Sigmoid colon (tissue), 7 donors: ENCODE results near the gene SREK1. TPM values are rescaled to one million over a fixed set of nuclear protein-coding genes. Genes with fewer than 3 reads are reported as not detected.
"Not testable (repeated sequence)": the region's sequence is repeated elsewhere in the genome, so short reads cannot be mapped to it uniquely, and the experiment has no call there.

ENCODE experiments used
- DNase-seq: peaks from one replicate; pipeline ENCODE4 v3.0.0-alpha.2; 2019
- H3K27ac ChIP-seq, 4 donors: fragments of 200-600 bp; sonication (generic); one replicate each; pipeline ENCODE4 v1.5.1; 2016 to 2019; ENCODE audit warnings: mild to moderate bottlenecking in 1 of 4
- H3K27me3 ChIP-seq, 3 donors: fragments of 200-600 bp; sonication (generic); one replicate each; pipeline ENCODE4 v1.5.1; 2019; ENCODE audit warnings: mild to moderate bottlenecking in 1 of 3
- H3K36me3 ChIP-seq, 4 donors: fragments of 200-600 bp; sonication (generic); one replicate each; pipeline ENCODE4 v1.5.1; 2016 to 2019
- H3K4me1 ChIP-seq, 4 donors: fragments of 200-600 bp; sonication (generic); one replicate each; pipeline ENCODE4 v1.5.1; 2017 to 2019
- H3K4me3 ChIP-seq, 4 donors: fragments of 200-600 bp; sonication (generic); one replicate each; pipeline ENCODE4 v1.5.1; 2017 to 2019; ENCODE audit warnings: mild to moderate bottlenecking in 2 of 4, moderate library complexity in 1 of 4
- H3K9me3 ChIP-seq, 4 donors: fragments of 200-600 bp in 3 of 4; sonication (generic) in 3 of 4; one replicate each; pipeline versions ENCODE4 v1.5.1 to v1.6.1; 2013 to 2019
- EP300 ChIP-seq, 4 donors: sonication (generic); formaldehyde crosslinking; IDR thresholded peaks; one replicate each; pipeline ENCODE4 v1.6.1; 2017; ENCODE audit warnings: antibody characterized with exemption in 4 of 4
- POLR2A ChIP-seq, 2 donors: fragments of 450-650 bp; IDR thresholded peaks; one replicate each; pipeline ENCODE4 v1.6.1; 2016; ENCODE audit warnings: antibody characterized with exemption in 2 of 2, mild to moderate bottlenecking in 2 of 2, moderate library complexity in 2 of 2
- POLR2AphosphoS5 ChIP-seq, 4 donors: sonication (generic); formaldehyde crosslinking; IDR thresholded peaks; one replicate each; pipeline ENCODE4 v1.6.1; 2017; ENCODE audit warnings: antibody characterized with exemption in 4 of 4
- WGBS, 2 donors: extraction: QIAGEN DNeasy Blood & Tissue Kit; methylation state at CpG; one replicate each; pipeline ENCODE4 v1.1.7; 2013; 5-methylcytosine and 5-hydroxymethylcytosine counted together
- intact Hi-C: fragments of 100-400 bp; cut with DNase I; formaldehyde crosslinking; loops from one replicate; pipeline ENCODE4 v1.15.1; 2023
- polyA plus RNA-seq, 3 donors: library from polyadenylated mRNA; stranded (reverse); fragments of 200-250 nt; gene quantifications; one replicate each; pipeline ENCODE4 v1.2.3, GENCODE V29; 2013
- total RNA-seq, 4 donors: library from RNA; depleted of rRNA; stranded (reverse); fragments of >200 nt; gene quantifications; one replicate each; pipeline ENCODE4 v1.1.0, GENCODE V29; 2016
- TF ChIP-seq, protein P1 (sequence below), 4 experiments: fragments of 450-650 bp in 3 of 4; fragments of 200-600 bp in 1 of 4; IDR thresholded peaks; one replicate each; pipeline ENCODE4 v1.5.1; 2016 to 2019; ENCODE audit warnings: antibody characterized with exemption in 4 of 4, mild to moderate bottlenecking in 3 of 4, moderate library complexity in 2 of 4
- donor health status: healthy with polysubstance abuse.
- donor health status: Bipolar disorder and iron deficiency.
- donor health status: healthy.

Gene SREK1
- total and polyA plus RNA-seq, 7 donors = 9.0 to 127 (median 63.5) TPM

DNA sequence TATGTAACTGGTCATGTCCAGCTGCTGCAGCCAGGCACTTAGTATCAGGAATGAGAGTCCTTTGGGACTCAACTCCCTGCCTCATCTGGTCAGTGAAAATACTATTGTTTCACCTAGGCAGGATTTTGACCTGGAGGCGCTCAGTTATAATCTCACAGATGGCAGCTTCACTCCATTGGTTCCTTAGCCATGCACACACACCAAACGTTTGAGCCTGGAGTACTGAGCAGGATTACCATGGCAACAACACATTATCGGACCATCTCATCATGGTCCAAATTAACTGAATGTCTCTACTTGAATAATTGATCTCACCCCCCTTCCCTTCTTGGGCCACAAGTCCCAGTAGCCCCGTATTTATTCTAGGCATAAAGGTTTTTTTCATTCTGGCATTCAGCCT is 15.0 kb upstream of the SREK1 start:
- no peak overlapping the region for H3K27ac ChIP-seq
- no peaks in the 10 kb centered on the region for H3K36me3 ChIP-seq
- H3K4me3 ChIP-seq = no peak overlapping the region
- 77 to 84% methylated on average over 4 of the region's 4 CpGs for WGBS, 2 donors
- no peaks in the 10 kb centered on the region for H3K9me3 ChIP-seq
- no peak for TF ChIP-seq EP300 (IDR thresholded peaks at IDR 0.05)
- TF ChIP-seq, protein P1, sequence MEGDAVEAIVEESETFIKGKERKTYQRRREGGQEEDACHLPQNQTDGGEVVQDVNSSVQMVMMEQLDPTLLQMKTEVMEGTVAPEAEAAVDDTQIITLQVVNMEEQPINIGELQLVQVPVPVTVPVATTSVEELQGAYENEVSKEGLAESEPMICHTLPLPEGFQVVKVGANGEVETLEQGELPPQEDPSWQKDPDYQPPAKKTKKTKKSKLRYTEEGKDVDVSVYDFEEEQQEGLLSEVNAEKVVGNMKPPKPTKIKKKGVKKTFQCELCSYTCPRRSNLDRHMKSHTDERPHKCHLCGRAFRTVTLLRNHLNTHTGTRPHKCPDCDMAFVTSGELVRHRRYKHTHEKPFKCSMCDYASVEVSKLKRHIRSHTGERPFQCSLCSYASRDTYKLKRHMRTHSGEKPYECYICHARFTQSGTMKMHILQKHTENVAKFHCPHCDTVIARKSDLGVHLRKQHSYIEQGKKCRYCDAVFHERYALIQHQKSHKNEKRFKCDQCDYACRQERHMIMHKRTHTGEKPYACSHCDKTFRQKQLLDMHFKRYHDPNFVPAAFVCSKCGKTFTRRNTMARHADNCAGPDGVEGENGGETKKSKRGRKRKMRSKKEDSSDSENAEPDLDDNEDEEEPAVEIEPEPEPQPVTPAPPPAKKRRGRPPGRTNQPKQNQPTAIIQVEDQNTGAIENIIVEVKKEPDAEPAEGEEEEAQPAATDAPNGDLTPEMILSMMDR (IDR thresholded peaks at IDR 0.05) = no peak
- TF ChIP-seq POLR2AphosphoS5 (IDR thresholded peaks at IDR 0.05) = no peak
- no peak for TF ChIP-seq POLR2A (IDR thresholded peaks at IDR 0.05)
- DNase-seq = no peak
- H3K27me3 ChIP-seq = no peaks in the 10 kb centered on the region
- intact Hi-C loops = no loop called here
- H3K4me1 ChIP-seq = no peaks in the 10 kb centered on the region

DNA sequence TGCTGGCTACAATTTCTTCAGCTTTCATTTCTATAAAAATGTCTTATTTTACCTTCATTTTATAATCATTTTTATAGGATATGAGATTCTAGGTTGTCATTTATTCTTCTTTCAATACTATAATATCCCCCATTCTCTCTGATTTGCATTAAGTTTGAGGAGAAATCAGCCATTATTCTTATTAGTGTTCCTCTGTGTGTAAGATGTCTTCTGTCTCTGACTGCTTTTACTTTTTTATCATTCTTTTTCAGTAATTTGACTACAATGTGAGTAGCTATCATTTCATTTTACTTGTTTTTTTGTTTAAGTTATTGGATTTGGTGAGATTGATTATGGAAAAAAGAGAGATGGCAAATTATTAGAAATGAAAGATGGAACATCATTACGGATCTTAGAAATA is 13.6 kb upstream of the SREK1 start:
- TF ChIP-seq POLR2A (IDR thresholded peaks at IDR 0.05) (no peak), EP300 (IDR thresholded peaks at IDR 0.05) (no peak), POLR2AphosphoS5 (IDR thresholded peaks at IDR 0.05) (no peak)
- TF ChIP-seq, protein P1 (IDR thresholded peaks at IDR 0.05) = no peak
- Histone ChIP-seq H3K27me3 (no peaks in the 10 kb centered on the region), H3K9me3 (no peaks in the 10 kb centered on the region), H3K27ac (no peak overlapping the region), H3K4me3 (no peak overlapping the region), H3K4me1 (no peaks in the 10 kb centered on the region), H3K36me3 (no peaks in the 10 kb centered on the region)
- WGBS, 2 donors = 96 to 98% methylated on average over 1 of the region's 1 CpG
- intact Hi-C loops = no loop called here
- DNase-seq = no peak

DNA sequence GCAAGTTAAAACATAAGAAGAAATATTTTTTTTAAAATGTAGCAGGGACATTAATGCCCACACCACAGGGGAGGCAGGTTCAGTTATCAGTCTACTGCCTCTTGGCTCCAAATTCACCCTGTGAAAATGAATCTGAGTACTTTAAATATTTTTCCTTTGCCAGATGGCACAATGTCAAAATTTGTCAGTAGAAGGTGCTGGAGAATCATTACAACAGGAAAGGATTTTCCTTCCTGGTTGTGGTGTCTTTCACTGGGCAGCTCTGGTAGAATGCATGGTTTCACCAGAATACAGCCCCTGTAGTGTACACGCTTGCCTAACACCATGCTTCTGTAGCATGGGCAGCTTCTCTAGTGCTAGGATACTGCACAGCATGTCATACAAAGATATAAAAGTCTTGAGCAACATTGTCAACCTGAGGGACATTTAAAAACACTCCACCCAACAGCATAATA is 9.7 kb upstream of the SREK1 start:
- H3K9me3 ChIP-seq = no peaks in the 10 kb centered on the region
- no peak overlapping the region for H3K4me3 ChIP-seq
- H3K27me3 ChIP-seq = no peaks in the 10 kb centered on the region
- no peaks in the 10 kb centered on the region for H3K36me3 ChIP-seq
- no peak for DNase-seq
- H3K27ac ChIP-seq = no peak overlapping the region
- no peaks in the 10 kb centered on the region for H3K4me1 ChIP-seq
- 51 to 67% methylated on average over 1 of the region's 1 CpG for WGBS, 2 donors
- intact Hi-C loops = no loop called here
- no peak for TF ChIP-seq EP300 (IDR thresholded peaks at IDR 0.05)
- no peak for TF ChIP-seq POLR2A (IDR thresholded peaks at IDR 0.05)

DNA sequence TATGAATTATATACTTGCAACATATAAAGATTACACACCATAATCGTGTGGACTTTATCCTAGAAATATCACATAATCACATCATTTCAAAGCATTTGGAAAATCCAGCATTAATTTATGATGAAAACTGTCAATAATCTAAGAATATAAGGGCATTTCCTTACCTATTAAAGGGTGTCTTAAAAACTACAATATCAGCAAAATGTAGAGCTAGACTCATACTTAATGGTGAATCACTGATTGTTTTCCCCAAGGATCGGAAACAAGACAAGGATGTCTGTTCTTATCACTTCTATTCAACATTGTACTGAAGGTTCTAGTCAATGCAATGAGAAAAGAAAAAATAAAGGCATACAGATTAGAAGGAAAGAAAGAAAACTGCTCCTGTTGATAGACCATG is 8.0 kb upstream of the SREK1 start:
- H3K4me3 ChIP-seq = no peak overlapping the region
- WGBS, 2 donors = 94 to 96% methylated on average over 2 of the region's 2 CpGs
- H3K4me1 ChIP-seq = no peaks in the 10 kb centered on the region
- intact Hi-C loops = no loop called here
- DNase-seq = no peak
- H3K36me3 ChIP-seq = no peaks in the 10 kb centered on the region
- H3K27me3 ChIP-seq = no peaks in the 10 kb centered on the region
- H3K9me3 ChIP-seq = no peaks in the 10 kb centered on the region
- no peak overlapping the region for H3K27ac ChIP-seq
- TF ChIP-seq POLR2AphosphoS5 (IDR thresholded peaks at IDR 0.05) (no peak), POLR2A (IDR thresholded peaks at IDR 0.05) (no peak), EP300 (IDR thresholded peaks at IDR 0.05) (no peak)
- TF ChIP-seq, protein P1 (IDR thresholded peaks at IDR 0.05) = no peak

DNA sequence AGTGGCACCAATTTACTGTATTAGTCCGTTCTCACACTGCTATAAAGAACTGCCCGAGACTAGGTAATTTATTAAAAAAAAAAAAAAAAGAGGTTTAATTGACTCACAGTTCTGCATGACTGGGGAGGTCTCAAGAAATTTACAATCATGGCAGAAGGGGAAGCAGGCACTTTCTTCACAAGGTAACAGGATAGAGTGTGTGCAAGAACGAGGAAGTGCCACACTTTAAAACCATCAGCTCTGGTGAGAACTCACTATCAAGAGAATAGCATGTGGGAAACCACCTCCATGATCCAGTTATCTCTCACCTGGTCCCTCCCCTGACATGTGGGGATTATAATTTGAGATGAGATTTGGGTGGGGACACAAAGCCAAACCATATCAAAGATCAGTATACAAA is 7.2 kb upstream of the SREK1 start:
- H3K36me3 ChIP-seq, H3K27me3 ChIP-seq, H3K27ac ChIP-seq, DNase-seq, intact Hi-C loops, H3K9me3 ChIP-seq, H3K4me1 ChIP-seq, H3K4me3 ChIP-seq: not testable (repeated sequence)
- 87 to 88% methylated on average over 3 of the region's 3 CpGs for WGBS, 2 donors

DNA sequence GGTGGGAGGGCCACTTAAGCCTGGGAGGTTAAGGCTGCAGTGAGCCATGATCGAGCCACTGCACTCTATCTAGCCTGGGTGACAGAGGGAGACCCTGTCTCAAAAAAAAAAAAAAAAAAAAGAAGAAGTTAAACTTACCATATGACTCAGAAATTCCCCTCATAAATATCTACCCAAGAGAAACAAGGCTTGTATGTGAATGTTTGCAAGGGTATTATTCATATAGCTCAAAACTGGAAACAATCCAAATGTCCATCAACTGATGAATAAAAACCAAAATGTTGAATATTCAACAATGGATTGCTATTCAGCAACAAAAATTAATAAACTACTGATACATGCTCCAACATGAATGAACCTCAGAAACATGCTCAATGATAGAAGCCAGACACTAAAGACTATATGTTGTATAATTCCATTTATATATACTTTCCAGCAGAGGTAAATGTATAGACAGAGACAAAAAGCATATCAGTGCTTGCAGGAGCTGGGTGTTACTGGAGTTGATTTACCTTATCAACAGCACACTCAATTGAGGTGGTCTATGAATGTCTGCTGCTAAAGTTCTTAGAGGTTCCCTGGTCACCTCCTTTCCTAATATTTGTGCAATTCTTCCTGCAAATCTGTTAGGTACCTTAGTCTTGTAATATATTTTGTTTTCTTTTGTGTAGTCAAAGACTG is 5.3 kb upstream of the SREK1 start:
- no peaks in the 10 kb centered on the region for H3K36me3 ChIP-seq
- no peak for DNase-seq
- no peak for TF ChIP-seq POLR2A (IDR thresholded peaks at IDR 0.05)
- TF ChIP-seq, protein P1 (IDR thresholded peaks at IDR 0.05) = no peak
- TF ChIP-seq EP300 (IDR thresholded peaks at IDR 0.05) = no peak
- no peak for TF ChIP-seq POLR2AphosphoS5 (IDR thresholded peaks at IDR 0.05)
- intact Hi-C loops = no loop called here
- H3K9me3 ChIP-seq = no peaks in the 10 kb centered on the region
- H3K4me1 ChIP-seq = peaks cover 0 to 10% (median 6%) of the 10 kb centered on the region in 4 donors
- no peak overlapping the region for H3K27ac ChIP-seq
- 67 to 79% methylated on average over 1 of the region's 1 CpG for WGBS, 2 donors
- H3K27me3 ChIP-seq = no peaks in the 10 kb centered on the region
- no peak overlapping the region for H3K4me3 ChIP-seq
